HG02884 (cell line): ENCODE measurements around the gene C22orf31.
"Not testable (repeated sequence)": the region's sequence is repeated elsewhere in the genome, so short reads cannot be mapped to it uniquely, and the experiment has no call there.

Experiments
- ATAC-seq: cut with Tn5 transposase; IDR thresholded peaks from one replicate; pipeline ENCODE4 v1.9.1; 2021; ENCODE audit warnings: mild to moderate bottlenecking, moderate library complexity; ENCODE audit not compliant: unreplicated experiment

C22orf31 gene

GRCh38 chr22:29061773-29062172 is at the start of gene C22orf31:
TSS of gene C22orf31 (minus strand) at chr22:29061831. CDS start at chr22:29061792, 39 bp downstream.
- ATAC-seq, result no peak

- no peak for ATAC-seq
Observed at GRCh38 chr22:29110946-29111345, 49.3 kb upstream of the C22orf31 start.

- ATAC-seq, result no peak
Observed at GRCh38 chr22:29109822-29110221, 48.2 kb upstream of the C22orf31 start.

- ATAC-seq, result no peak
Observed at GRCh38 chr22:29108137-29108536, 46.5 kb upstream of the C22orf31 start.

GRCh38 chr22:29106839-29107238 is 45.2 kb upstream of the C22orf31 start:
- no peak for ATAC-seq

GRCh38 chr22:29105468-29105867 is 43.8 kb upstream of the C22orf31 start:
- ATAC-seq, result no peak

GRCh38 chr22:29103121-29103520 is 41.5 kb upstream of the C22orf31 start:
- ATAC-seq, result no peak

GRCh38 chr22:29102300-29102699 is 40.7 kb upstream of the C22orf31 start:
- ATAC-seq, result no peak

- ATAC-seq, result no peak
Observed at GRCh38 chr22:29098296-29098695, 36.7 kb upstream of the C22orf31 start.

GRCh38 chr22:29096736-29097669 is 35.4 kb upstream of the C22orf31 start:
- no peak for ATAC-seq

GRCh38 chr22:29095459-29095858 is 33.8 kb upstream of the C22orf31 start:
- no peak for ATAC-seq

- no peak for ATAC-seq
Observed at GRCh38 chr22:29093501-29094300, 32.1 kb upstream of the C22orf31 start.

- ATAC-seq, result no peak
Observed at GRCh38 chr22:29093030-29093429, 31.4 kb upstream of the C22orf31 start.

- no peak for ATAC-seq
Observed at GRCh38 chr22:29092243-29092642, 30.6 kb upstream of the C22orf31 start.

- ATAC-seq, result no peak
Observed at GRCh38 chr22:29090039-29090438, 28.4 kb upstream of the C22orf31 start.

GRCh38 chr22:29089507-29089906 is 27.9 kb upstream of the C22orf31 start:
- ATAC-seq, result no peak

- ATAC-seq, result no peak
Observed at GRCh38 chr22:29088809-29089208, 27.2 kb upstream of the C22orf31 start.

- no peak for ATAC-seq
Observed at GRCh38 chr22:29087012-29087411, 25.4 kb upstream of the C22orf31 start.

GRCh38 chr22:29083933-29084591 is 22.4 kb upstream of the C22orf31 start:
- no peak for ATAC-seq

- ATAC-seq, result not testable (repeated sequence)
Observed at GRCh38 chr22:29083576-29083932, 21.9 kb upstream of the C22orf31 start.

- ATAC-seq, result no peak
Observed at GRCh38 chr22:29082826-29083545, 21.4 kb upstream of the C22orf31 start.
